ENCODE results near the gene NLRC3.

DNA sequence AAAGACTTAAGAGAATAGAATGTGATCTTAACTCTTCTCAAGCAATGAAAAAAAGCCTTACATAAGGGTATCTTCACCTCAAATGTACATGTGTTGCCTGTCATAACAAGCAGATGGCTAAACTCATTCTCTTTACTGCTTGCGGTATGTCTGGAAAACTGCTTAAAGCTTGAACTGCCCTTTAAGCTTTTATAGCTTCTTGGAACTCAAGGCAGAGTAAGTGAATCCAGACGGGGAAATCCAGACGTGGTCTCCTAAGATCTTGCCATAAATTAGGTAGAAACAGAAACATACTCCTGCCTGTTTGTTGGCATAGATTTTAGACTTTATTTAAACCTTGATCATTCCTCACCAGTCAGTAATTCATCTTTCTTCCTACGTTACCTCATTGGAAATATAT lies 56.8 kb downstream of the NLRC3 start:
- no peak for TF ChIP-seq CTCF (IDR thresholded peaks at IDR 0.05; ENCODE audit: insufficient read depth, low read length, poor library complexity, severe bottlenecking)
- no peak for TF ChIP-seq EZH2phosphoT487 (conservative IDR thresholded peaks at IDR 0.05; ENCODE audit: low read length)
